HG03060 (cell line): ENCODE measurements around the gene CBX6.

ENCODE experiments used
- ATAC-seq: cut with Tn5 transposase; IDR thresholded peaks from one replicate; pipeline ENCODE4 v1.9.1; 2021; ENCODE audit warnings: low read depth, moderate number of reproducible peaks; ENCODE audit not compliant: unreplicated experiment

Gene CBX6

DNA sequence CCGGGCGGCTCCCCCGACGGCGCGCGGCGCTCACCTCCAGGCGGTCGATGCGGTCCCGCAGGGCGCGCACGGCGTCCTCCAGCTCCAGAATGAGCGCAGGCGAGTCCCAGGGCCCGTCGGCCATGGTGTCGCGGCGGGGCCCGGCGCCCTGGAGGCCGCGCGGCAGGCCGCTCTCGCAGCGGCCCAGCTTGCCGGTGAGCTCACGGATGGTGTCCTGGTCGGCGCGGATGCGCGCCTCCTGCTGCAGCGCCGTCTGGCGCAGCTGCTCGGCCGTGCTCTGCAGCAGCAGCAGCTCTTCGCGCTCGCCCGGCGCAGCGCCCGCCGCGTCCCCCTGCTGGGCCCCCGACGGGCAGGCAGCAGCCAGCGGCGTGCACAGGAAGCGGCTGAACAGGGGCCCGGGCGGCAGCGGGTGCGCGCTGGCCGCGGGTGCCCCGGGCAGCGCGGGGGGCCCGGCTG lies 28.8 kb downstream of the CBX6 start:
- ATAC-seq: no peak

DNA sequence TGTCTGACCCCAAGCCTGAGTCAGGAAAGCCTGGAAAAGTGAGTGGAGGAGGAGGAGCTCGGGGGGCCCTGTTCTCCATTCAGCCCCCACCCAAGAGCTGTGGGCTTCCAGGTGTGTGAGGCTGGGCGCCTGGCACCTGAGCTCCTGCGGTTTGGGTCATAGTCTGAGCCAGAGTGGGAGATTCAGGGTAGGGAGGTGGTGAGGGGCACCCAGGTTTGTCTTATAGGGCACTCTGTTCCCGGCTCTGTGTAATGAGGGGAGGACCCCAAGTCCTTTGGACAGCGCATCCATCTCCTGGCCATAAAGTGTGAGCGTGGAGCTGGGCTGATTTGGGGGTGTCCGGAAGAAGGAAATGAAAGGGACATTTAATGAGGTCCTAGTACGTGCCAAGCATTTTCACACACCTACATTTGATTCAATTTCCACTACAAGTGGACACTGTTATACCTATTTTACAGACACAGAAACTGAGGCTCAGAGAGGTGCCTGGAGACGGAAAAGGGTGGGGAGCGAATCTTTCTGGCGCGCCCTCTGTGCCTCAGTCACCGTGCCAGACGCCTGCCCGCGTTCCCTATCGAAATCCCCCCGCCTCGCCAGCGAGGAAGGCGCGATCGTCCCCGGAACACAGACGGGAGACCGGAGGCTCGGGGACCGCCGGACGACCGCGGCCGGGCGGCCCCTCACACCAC lies 29.4 kb downstream of the CBX6 start:
- ATAC-seq: no peak

DNA sequence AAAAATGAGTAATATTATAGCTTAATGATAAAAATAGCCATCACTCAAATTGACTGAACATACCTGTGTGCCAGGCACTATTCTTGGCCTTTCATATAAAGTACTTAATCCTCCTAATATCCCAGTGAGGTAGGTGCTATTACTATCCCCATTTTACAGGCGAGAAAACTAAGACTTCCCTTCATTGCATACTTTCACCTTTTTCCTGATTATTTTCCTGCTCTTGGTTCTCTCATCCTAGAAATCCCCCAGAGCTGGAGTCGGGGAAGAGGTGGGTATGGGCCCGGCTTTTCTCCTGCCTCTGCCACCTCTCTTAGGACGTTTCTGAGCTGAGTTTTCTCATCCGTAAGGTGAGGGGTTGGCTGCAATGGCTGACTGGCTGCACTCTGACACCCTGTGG lies 30.4 kb downstream of the CBX6 start:
- ATAC-seq: no peak

DNA sequence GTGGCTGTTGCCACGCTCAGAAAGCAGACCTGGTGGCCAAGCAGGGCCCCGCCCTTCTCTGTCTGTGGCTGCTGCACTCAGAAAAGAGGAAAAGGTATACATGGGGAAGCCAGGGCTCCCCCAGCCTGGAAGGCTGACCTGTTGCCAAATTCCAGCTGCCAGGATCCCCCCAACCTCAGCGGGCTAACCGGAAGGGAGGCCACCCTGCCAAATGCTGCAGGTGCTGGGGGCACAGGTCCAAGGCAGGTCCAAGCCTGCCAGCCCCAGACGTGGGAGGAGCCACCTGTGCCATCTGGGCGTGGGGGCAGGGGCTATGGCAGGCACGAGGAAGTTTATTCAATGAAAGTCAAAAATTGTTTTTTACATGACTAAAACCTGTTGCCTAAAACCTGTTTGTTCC lies 30.8 kb downstream of the CBX6 start:
- ATAC-seq: no peak

DNA sequence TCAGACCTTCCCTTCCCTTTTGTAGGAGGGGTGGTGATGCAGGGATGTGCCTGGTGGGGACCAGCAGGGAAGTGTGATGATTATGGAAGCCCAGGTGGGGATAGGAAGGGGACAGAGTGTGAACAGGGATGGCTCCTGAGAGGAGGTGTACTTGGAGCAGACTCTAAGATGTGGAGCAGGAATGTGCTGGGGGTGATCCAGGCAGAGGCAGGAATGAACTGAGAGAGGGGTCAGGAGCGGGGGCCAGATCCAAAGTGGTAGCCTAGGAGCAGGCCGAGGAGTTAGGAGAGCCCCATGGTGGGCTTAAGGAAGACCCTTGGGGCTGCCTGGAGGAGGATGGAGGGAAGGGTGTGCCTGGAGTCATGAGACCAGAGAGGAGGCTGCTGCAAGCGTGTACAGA lies 31.9 kb downstream of the CBX6 start:
- ATAC-seq: no peak

DNA sequence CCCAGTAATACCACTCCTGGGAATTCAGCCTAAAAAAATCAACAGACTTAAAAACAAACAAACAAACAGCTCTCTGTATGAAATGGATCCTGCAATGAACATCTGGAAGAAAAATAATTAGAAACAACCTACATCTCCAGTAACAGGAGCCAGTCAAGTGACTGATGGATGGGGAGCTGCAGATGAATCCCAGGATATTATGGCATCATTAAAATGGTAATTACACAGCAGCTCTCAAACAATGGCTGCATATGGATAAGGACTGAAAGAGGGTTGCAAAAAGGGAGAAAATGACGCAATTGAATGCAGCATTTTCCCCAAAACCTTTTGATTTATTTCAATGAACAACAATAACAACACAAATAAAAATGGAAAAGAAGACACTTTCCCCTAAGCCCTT lies 32.3 kb downstream of the CBX6 start:
- no peak for ATAC-seq

DNA sequence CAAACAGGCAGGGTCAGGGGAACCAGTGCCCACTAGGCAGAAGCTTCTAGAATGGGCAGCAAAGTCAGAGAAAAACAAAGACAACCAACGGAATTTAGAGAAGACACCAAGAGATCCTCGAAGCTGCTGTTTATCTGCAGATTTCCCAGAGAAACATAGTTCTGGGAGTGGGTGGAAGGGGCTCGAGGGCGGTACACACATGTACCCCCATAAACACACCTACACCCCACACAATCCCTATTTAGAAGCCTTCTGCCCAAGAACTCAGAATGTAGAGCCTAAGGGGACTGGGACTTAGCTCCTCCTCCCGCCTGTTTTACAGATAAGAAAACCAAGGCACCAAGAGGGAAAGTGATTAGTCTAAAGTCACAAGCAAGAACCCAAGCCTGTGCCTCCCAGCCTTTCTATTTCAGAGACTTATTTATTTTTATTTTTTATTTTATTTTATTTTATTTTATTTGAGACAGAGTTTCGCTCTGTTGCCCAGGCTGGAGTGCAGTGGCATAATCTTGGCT lies 34.5 kb downstream of the CBX6 start:
- ATAC-seq: no peak

DNA sequence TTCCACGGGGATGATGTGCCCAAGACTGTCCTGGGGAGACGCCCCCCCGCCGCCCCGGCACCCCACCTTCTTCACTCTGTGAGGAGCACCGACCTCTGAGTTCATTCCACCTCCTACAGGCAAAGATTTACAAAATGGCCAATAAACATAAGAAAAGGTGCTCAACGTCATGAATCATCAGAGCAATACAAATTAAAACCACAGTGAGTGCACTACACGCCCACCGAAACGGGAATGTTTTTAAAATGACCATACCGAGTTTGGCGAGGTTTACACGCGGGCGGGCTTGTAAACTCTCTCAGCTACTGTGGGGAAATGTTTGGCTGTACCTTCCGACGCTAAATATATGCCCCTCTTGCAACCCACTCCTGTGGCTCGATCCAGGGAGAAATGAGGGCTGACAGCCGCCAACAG lies 36.1 kb downstream of the CBX6 start:
- no peak for ATAC-seq

DNA sequence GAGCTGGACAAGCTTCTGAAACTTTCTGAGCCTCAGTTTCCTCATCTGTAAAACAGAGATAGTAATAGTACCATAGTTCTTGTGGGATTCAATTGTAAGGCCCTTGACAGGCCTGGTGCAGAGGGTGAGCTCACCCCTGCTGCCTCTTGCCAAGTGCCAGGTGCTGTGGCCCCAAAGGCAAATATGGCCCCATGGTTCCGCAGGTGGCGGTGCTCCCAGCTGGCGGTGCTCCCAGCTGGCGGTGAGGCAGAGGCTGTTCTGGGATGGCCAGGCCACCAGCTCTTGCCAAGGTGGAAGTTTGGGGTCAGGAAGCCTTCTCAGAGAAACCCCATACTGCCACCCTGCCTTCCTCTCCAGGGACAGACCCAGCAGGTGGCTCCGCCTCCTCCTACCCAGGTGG lies 37.0 kb downstream of the CBX6 start:
- no peak for ATAC-seq

DNA sequence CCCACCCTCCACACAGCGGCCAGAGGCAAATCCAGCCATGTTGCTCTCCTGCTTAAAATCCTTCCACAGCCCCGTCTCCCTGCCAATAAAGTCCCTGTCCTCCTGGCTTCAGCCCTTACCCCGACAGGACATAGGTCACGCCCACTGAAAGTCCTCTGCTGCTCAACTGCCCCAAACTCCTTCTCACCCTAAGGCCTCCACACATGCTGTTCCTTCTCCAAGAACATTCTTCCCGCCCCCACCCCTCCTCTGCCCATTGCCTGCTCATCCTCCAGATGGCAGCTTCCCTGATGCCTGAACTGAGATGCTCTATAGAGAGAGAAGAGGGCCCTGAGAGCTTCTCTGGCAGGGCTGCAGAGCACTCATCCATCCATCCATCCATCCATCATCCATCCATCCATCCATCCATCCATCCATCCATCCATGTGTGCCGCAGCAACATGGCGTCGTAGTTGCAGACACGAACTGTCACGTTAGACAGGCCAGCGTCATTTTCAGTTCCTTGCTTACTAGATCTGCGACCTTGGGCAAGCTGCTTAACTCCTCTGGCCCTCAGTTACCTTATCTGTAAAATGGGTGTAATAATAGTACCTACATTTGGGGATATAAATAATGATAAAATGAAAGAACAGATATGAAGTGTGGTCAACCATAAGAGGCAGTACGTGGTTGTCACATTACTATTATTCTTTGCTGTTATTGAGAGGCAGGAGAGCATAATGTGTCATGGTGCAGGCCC lies 37.6 kb downstream of the CBX6 start:
- ATAC-seq: no peak

DNA sequence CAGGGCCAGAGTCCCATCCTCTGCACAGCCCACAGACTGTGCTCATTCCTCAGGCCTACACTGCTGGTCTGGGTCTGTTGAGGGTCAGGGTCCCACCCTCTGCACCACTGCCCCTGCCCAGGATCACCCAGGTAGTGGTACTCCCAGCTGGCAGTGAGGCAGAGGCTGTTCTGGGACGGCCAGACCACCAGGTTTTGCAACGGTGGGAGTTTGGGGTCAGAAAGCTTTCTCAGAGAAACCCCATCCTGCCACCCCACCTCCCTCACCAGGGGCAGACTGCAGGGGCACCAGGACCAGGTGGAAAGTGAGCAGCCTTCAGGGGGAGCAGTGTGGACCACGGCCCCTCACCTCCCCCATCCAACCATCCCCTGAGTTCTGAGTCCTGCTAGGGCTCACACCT lies 39.0 kb downstream of the CBX6 start:
- ATAC-seq: no peak

DNA sequence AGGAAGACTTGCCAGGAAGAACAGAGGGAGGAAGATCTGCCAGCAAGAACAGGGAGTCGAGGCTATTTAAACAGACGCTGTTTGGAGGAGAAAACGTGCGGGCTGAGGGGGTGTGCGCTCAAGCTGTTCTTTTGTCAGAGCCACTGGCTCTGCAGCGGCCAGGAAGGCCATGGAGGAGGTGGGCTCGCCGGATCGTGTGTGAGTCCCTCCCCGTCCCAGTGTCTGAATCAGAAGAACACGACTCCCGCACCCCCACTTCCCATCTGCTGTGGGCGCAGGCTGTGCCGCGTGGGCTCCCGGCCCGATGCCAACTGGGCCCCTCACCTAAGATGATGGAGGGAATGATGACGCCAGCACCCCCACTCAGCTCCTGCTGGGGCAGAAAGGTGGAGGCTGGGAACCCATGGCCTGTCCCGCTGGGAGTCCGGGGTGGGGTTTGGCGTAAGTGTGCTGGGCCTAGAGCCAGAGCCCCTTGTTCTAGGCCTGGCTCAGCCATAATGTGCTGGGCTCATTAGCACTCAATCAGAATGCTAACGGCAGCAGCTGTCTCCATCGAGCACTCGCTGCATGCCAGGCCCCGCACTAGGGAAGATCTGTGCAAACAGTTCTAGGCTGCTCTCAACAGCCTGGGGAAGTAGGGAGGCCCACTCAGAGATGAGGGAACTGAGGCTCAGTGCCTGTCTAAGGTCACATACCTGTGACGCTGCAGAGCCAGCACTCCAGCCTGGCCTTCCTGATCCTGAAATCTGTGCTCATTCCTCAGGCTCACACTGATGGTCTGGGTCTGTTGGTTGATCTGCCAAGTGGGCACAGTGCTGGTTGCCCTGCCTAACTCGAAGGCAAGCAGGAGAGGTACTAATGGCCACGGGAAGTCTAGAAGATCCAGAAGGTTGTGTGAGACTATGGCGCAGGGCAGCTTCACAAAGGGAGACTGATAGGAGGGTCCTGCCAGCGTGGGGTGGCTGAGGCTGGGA lies 39.7 kb downstream of the CBX6 start:
- no peak for ATAC-seq

DNA sequence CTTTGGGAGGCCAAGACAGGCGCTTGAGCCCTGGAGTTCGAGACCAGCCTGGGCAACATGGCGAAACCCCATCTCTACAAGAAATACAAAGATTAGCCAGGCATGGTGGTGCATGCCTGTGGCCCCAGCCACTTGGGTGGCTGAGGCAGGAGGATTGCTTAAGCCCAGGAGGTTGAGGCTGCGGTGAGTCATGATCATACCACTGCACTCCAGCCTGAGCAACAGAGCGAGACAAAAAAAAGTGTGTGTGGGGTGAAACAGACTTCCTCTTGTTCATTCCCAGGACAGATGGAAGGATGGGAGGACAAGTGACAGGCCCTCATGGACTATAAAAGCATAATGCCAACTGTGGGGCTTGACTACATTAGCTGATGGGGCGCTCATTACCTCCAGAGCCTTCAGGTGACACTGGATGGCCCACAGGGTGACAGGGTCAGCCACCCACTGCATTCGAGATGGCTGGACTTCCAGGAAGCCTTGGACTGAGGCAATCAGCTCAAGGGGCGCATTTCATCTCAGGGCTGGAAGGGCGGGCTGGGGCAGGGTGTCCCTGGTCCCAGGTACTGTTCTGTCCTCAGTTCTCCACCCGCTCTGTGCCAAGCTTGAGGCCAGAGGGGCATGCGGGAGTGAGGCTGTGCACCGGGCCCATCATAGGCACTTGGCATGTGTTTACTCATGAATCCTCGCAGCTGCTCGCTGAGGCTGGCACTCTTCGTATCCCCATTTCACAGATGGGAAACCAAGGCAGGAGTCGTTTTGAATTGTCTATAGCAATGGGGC lies 40.7 kb downstream of the CBX6 start:
- no peak for ATAC-seq

DNA sequence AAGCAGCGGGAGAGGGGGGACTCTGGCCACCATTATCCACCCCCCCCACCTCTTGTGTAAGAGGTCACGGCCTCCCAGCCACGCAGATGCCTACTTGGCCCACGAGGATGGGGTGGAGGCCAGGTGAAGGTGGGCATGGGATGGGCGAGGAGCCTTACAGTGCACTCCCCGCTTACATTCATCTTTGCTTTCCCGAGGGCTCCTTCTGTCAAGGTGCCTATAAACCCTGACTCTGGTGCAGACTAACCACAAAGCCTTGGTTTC lies 41.2 kb downstream of the CBX6 start:
- no peak for ATAC-seq

DNA sequence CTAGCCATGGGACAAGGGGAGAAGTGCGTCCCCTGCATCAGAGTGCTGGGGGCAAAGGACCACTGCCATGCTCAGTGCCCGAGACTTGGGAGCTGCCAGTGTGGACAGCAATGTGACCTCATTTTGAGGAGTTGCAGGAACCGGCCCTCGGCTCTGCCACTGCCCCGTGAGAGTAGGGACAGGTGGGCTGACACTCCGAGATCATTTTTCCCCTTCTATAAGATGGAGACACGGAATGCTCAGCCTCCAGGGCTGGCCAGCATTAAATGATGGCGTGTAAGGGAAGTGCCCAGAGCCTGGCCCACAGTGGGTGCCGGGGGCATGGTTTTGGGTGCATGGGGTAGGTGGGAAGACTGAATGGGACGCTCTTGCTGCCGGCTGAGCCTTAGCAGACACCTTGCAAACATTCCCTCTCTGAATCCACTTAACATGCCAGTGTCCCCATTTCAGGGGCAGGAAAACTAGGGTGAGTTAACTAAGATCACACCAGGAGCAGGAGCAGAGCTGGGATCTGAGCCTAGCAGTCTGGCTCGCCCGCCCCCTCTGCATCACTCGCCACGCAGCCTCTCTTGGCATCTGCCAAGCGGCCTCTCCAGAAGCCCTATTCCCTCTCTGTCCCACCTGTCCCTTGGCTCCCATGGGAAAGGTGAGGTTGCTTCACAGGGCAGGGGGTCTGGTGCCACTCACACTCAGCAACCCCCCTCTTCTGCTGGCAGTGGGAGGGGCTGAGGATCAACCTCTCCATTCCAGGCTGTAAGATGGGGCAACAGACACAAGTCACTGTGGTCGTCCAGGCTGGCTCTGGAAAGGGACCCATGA lies 41.8 kb downstream of the CBX6 start:
- no peak for ATAC-seq

DNA sequence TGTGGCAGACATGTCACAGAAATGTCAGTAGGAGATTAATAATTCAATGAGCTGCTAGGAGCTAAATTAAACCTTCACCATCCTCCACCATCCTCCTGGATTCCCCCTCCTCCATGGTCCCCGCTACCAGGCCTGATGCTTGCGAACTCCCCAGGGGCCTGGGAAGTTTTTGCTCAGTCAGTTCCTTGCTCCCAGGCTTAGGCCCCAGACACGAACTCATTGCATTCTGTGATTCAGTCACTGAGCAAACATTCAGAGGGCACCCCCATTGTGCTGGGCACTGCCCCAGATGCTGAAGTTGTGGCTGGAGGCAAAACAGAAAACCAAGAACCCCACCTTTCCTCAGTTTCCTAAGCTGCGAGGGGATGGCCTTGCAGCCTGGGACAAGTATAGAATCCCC lies 42.5 kb downstream of the CBX6 start:
- no peak for ATAC-seq

DNA sequence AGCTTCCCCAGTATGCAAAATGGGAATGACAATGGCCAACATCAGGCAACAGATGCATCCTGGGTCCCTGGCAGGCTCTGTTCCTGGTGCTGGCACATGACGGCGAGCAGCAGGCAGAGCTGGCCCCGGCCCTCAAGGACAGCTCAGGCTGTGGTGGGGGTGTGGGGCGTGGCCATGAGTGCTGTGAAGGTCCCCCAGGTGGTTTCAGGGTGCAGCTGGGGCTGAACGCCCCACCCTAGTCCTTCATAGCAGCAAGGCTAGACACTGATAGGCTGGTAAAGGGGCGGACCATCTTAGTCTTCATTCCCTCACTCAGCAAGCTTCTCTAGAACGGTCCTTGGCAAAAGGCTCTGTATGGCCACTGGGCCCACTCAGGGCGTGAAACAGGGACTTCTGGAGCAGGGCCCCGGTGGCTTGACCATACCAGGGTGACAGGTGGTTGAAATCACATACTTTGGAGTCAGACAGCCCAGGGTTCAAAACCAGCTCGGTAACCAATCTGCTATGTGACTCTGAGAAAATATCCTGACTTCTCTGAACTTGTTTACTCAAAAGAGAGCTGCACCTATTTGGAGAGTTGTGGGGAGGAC lies 43.3 kb downstream of the CBX6 start:
- ATAC-seq: no peak

DNA sequence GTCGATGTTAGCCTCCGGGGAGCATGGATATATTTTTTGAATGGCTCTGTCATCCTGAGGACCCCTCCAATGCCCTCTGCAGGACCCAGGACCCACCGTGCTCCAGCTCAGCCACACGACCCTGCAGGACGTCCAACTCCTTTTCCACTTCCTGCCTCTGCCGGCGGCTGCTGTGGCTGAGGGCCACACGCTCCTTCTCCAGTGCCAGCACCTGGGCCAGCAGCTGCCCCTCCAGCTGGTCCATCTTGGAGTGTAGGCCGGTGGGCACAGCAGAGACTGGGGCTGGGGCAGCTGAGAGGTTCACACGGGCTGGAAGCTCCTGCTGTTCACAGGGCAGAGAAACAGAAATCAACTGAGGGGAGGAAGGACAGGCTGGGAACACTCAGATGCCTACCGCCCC lies 43.8 kb downstream of the CBX6 start:
- ATAC-seq: no peak

DNA sequence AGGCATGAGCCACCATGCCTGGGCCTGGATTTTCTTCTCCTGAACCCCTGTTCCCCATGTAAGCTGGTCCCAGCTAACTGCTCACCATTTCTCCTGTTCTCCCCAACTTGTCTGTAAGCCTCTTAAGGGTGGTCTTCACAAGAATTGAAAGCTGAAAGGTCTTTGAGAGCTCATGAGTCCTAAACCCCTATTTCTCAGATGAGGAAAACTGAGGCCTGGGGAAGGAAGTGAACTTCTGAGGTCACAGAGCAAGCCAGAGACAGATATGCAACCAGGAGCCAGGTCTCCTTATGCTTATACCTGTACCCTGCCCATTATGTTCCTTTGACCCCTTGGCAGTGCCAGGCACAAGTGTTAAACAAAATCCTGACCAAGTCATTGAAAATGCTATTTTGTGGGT lies 44.5 kb downstream of the CBX6 start:
- no peak for ATAC-seq
